Activated T-cell treated with anti-CD3 and anti-CD28 coated beads, Interleukin-2, amount 50 U/mL, for 72 hours (primary cell): ENCODE measurements around the gene FGD2. TPM values are rescaled to one million over a fixed set of nuclear protein-coding genes. Genes with fewer than 3 reads are reported as not detected.
"Not testable (repeated sequence)": the region's sequence is repeated elsewhere in the genome, so short reads cannot be mapped to it uniquely, and the experiment has no call there.

Source experiments
- ATAC-seq, 2 donors: fragments of 150-1000 bp; cut with Tn5 transposase; replicated peaks in 1 of 2; 2 replicates each; pipeline ENCODE4 v1.10.0; 2021; ENCODE audit warnings: moderate library complexity in 2 of 2, mild to moderate bottlenecking in 1 of 2
- DNase-seq, 2 donors: peaks; one replicate each; pipeline ENCODE4 v3.0.0; 2021 to 2022; ENCODE audit warnings: mixed read lengths in 1 of 2
- H3K27ac Mint-ChIP-seq: one replicate; pipeline ENCODE4 v1.8.0; 2022; ENCODE audit warnings: mild to moderate bottlenecking, moderate library complexity, mixed read lengths
- H3K27me3 Mint-ChIP-seq: one replicate; pipeline ENCODE4 v1.8.0; 2022; ENCODE audit warnings: low read depth, mixed read lengths
- H3K36me3 Mint-ChIP-seq, 2 donors: one replicate each; pipeline ENCODE4 v1.8.0; 2022; ENCODE audit warnings: mixed read lengths in 2 of 2, mild to moderate bottlenecking in 1 of 2; ENCODE audit not compliant: insufficient read depth in 2 of 2
- H3K4me1 Mint-ChIP-seq: one replicate; pipeline ENCODE4 v1.8.0; 2022; ENCODE audit warnings: low read depth, mixed read lengths
- H3K4me3 Mint-ChIP-seq, 2 donors: one replicate each; pipeline ENCODE4 v1.8.0; 2022; ENCODE audit warnings: mild to moderate bottlenecking in 2 of 2, mixed read lengths in 2 of 2, moderate library complexity in 2 of 2
- H3K9me3 Mint-ChIP-seq, 2 donors: one replicate each; pipeline ENCODE4 v1.8.0; 2022; ENCODE audit warnings: mixed read lengths in 2 of 2
- total RNA-seq, 2 donors: library from RNA; stranded (reverse); gene quantifications; one replicate each; pipeline ENCODE4 v1.2.3, GENCODE V29; 2022

FGD2 gene
- total RNA-seq, 2 donors from 2014 or later, result 1.4 to 3.2 TPM

DNA sequence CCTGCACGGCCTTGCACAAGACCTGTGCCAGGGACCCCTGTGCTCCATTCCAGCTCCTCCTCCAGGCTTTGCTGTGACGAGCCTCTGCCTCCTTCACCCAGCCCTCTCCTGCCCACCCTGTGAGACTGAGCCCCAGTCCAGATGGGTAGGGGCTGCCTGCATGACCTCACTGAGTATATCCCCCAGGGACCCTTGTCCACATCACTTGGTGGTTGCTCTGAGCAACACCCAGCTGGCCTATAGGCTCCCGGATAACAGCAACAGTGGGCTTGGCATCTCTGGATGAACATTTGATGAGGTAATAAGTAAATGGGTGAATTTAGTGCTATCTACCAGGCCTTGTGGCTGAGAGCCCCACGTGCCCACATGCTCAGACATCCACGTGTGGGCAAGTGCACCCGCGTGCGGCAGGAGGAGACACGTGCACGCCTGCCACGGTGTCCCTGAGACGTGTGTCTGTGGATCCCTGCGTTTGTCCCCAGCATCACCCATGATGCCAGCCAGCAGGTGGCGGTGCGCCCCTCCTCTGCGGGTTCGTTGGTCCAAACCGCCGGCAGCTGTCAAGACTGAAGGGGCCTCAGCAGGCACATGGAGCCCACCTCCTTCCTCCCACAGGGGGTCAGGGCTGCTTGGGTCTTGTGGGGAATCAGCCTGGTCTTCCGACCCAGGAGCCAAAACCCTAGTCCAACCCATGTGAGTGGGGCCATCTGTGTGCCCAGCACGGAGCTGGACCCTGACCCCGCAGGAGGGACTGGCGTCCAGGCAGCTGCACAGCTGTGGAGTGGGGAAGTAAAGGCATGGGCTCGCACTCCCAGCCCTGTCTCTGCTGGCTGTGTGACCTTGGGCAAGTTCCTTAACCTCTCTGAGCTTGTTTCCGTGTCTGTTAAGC, 45.9 kb downstream of the FGD2 start:
- peak overlapping the region; percentile 91 to 92 for H3K4me3 Mint-ChIP-seq
- H3K27ac Mint-ChIP-seq, result peak overlapping the region; percentile 98
- H3K36me3 Mint-ChIP-seq, result peaks cover 5 to 10% of the 10 kb centered on the region in 2 donors
- peaks cover 68% of the 10 kb centered on the region for H3K4me1 Mint-ChIP-seq
- peak; percentile 59 for ATAC-seq
- DNase-seq, result peak; percentile 92 to 93
- no peaks in the 10 kb centered on the region for H3K9me3 Mint-ChIP-seq
- H3K27me3 Mint-ChIP-seq, result no peaks in the 10 kb centered on the region

DNA sequence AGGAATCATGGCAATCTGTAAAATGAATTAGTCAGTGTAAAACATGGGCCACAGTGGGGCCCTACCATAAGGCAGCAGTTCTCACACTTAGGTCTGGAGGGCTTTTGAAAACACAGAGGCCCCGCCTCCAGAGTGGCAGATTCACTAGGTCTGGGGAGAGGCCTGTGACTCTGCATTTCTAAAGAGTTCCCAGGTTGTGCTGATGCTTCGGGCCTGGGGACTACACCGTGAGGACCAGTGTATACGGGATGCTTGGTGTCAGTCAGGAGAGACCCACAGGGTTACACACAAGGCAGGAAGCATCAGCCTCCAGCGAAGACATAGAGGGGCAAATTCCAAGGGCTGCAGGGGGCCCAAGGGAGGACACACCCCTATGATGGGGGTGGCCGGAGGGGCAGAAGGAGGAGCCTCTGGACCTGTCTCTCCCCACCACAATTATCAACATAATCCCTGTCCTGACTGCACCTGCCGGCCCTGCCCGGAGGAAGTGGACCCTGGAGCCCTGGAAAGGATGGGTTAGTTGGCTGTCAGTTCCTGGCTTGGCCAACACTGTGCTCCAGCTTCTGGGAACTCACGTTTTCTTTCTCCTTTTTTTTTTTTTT, 46.7 kb downstream of the FGD2 start:
- peak overlapping the region; percentile 22 for H3K27ac Mint-ChIP-seq
- H3K4me3 Mint-ChIP-seq, result peak overlapping the region; percentile 91 to 92
- no peaks in the 10 kb centered on the region for H3K9me3 Mint-ChIP-seq
- H3K27me3 Mint-ChIP-seq, result no peaks in the 10 kb centered on the region
- ATAC-seq, result peak in 1 of 2 donors; percentile 7
- H3K4me1 Mint-ChIP-seq, result peaks cover 66% of the 10 kb centered on the region
- H3K36me3 Mint-ChIP-seq, result peaks cover 5 to 10% of the 10 kb centered on the region in 2 donors
- DNase-seq, result peak; percentile 33 to 52

- ATAC-seq, result no peak
- no peaks in the 10 kb centered on the region for H3K27me3 Mint-ChIP-seq
- no peak overlapping the region for H3K27ac Mint-ChIP-seq
- H3K9me3 Mint-ChIP-seq, result no peaks in the 10 kb centered on the region
- DNase-seq, result no peak
- no peak overlapping the region for H3K4me3 Mint-ChIP-seq
- H3K4me1 Mint-ChIP-seq, result peaks cover 57% of the 10 kb centered on the region
- H3K36me3 Mint-ChIP-seq, result peaks cover 4 to 10% of the 10 kb centered on the region in 2 donors
These were observed 48.2 kb downstream of the FGD2 start for GRCh38 chr6:37053683-37054082.

DNA sequence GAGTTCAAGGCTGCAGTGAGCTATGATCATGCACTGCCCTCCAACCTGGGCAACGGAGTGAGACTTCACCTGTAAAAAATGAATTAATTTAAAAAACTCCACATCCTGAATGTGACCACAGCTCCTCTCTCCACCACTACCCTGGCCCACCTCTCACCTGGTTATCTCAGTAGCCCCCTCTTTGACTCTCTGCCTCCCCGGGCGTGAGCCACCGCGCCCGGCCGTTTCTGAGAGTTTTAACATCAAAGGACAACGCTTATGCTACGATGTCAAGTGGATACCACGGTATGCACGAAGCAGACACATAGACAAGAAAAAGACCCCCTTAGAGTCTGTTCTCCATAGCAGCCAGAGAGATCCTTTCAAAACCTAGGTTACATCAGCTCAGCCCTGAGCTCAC, 48.7 kb downstream of the FGD2 start:
- H3K9me3 Mint-ChIP-seq, result no peaks in the 10 kb centered on the region
- H3K27ac Mint-ChIP-seq, result no peak overlapping the region
- no peak for ATAC-seq
- peaks cover 54% of the 10 kb centered on the region for H3K4me1 Mint-ChIP-seq
- no peak overlapping the region for H3K4me3 Mint-ChIP-seq
- H3K36me3 Mint-ChIP-seq, result peaks cover 0 to 5% of the 10 kb centered on the region in 2 donors
- H3K27me3 Mint-ChIP-seq, result no peaks in the 10 kb centered on the region
- no peak for DNase-seq

DNA sequence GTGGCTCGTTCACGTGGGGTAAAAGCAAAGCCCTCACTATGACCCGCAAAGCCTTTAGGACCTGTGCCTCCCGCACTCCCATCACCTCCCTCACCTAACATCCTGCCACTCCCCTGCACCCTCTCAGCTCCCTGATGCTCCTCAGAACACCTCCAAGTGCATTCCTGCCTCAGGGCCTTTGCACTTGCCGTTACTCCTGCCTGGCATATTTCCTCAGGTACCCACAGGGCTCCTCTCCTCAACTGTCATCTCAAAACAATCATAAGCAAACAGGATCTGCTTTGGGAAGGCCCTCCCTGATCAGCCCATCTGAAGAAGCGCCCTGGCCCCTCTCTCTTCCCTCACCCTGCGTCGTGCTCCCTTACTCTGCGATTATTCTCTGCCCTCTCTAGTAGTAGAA, 49.1 kb downstream of the FGD2 start:
- Mint-ChIP-seq H3K9me3 (no peaks in the 10 kb centered on the region), H3K27ac (no peak overlapping the region), H3K4me1 (peaks cover 54% of the 10 kb centered on the region), H3K36me3 (peaks cover 0 to 2% of the 10 kb centered on the region in 2 donors), H3K4me3 (no peak overlapping the region), H3K27me3 (no peaks in the 10 kb centered on the region)
- ATAC-seq (no peak), DNase-seq (no peak)

- no peaks in the 10 kb centered on the region for H3K27me3 Mint-ChIP-seq
- peaks cover 45% of the 10 kb centered on the region for H3K4me1 Mint-ChIP-seq
- H3K9me3 Mint-ChIP-seq, result no peaks in the 10 kb centered on the region
- no peak overlapping the region for H3K4me3 Mint-ChIP-seq
- no peak for DNase-seq
- no peak for ATAC-seq
- no peaks in the 10 kb centered on the region for H3K36me3 Mint-ChIP-seq
- no peak overlapping the region for H3K27ac Mint-ChIP-seq
These were observed 50.6 kb downstream of the FGD2 start for GRCh38 chr6:37056112-37056403.

DNA sequence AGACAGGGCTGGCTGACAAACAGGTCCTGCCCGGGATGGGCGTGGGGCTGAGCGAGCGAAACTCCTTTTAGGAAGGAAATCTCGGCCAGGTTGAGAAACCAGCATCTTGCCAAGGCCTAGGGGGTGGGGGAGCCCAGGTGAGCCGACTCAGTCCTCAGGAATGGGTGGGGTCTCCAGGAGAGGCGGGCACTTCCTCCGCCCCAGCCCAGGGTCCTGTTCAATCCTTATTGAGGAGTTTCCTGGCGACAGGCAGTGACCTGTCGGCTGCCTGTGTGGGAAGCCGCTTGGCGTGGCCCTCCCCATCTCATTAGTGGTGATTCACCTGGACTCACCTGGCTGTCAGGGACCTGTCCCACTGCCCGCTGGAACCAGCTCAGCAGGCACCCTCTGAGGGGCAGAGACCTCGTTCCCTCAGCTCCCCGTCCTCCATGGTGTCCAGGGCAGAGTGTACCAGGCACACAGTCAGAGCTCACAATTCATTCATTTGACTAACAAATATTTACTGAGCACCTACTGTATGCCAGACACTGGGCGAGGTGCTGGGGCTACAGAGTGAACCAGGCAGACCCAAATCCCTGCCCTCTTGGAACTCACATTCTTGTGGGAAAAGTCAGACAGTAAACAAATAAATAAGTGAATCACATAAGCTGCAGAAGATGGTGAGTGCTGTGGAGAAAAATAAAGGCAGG, 51.1 kb downstream of the FGD2 start:
- Mint-ChIP-seq H3K27me3 (no peaks in the 10 kb centered on the region), H3K4me3 (no peak overlapping the region), H3K36me3 (no peaks in the 10 kb centered on the region), H3K9me3 (no peaks in the 10 kb centered on the region), H3K27ac (no peak overlapping the region), H3K4me1 (peaks cover 40% of the 10 kb centered on the region)
- DNase-seq (no peak), ATAC-seq (no peak)

- Mint-ChIP-seq H3K27me3 (no peaks in the 10 kb centered on the region), H3K36me3 (no peaks in the 10 kb centered on the region), H3K4me3 (no peak overlapping the region), H3K4me1 (peaks cover 38% of the 10 kb centered on the region), H3K9me3 (no peaks in the 10 kb centered on the region), H3K27ac (no peak overlapping the region)
- ATAC-seq (no peak), DNase-seq (no peak)
These were observed 51.6 kb downstream of the FGD2 start for GRCh38 chr6:37057128-37057471.

DNA sequence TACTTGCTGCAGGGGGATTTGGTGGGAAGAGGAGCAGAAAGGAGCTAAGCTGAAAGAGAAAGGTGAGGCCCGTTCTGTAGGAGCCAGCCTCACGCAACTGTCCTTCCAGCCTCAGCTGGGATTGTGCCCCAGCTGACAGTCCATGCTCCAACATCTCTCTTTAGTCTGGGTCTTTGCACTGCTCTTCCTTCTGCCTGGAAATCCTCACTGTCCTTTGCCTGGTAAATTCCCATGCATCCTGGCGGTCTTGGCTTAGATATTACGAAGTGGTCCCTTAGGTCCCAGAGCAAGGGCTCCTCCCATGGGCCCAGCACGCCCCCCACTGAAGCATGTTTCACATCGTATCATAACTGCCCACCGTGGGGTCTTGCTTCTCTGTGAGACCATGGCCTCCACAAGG, 52.2 kb downstream of the FGD2 start:
- H3K27ac Mint-ChIP-seq, result no peak overlapping the region
- no peak for DNase-seq
- no peak overlapping the region for H3K4me3 Mint-ChIP-seq
- H3K36me3 Mint-ChIP-seq, result no peaks in the 10 kb centered on the region
- H3K27me3 Mint-ChIP-seq, result no peaks in the 10 kb centered on the region
- ATAC-seq, result no peak
- H3K4me1 Mint-ChIP-seq, result peaks cover 41% of the 10 kb centered on the region
- no peaks in the 10 kb centered on the region for H3K9me3 Mint-ChIP-seq

DNA sequence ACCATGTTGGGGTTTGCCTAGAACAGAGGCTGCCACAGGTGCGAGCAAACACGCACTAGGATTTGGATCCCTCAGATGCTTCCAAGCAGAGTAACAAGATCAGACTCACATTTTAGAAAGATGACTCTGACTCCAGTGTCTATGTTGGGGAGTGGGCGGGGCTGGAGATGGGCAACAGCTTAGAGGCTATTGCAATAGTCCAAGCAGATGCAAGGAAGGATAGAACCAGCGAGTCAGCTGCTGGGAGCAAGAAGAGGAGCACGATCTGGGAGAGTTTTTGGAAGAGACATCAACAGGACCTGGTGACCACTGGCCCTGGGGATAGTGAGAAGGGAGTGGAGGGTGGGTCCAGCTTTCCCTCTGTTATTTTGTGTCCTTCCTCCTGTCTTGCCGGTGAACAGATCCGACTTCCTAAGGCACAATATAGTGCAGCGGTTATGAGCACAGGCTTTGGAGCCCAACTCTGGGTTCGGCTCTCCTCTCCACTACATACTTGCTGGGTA, 52.7 kb downstream of the FGD2 start:
- Mint-ChIP-seq H3K9me3 (no peaks in the 10 kb centered on the region), H3K27ac (no peak overlapping the region), H3K4me1 (peaks cover 41% of the 10 kb centered on the region), H3K36me3 (no peaks in the 10 kb centered on the region), H3K4me3 (no peak overlapping the region), H3K27me3 (no peaks in the 10 kb centered on the region)
- no peak for ATAC-seq
- DNase-seq, result no peak

- H3K36me3 Mint-ChIP-seq, result not testable (repeated sequence)
These were observed 53.5 kb downstream of the FGD2 start for GRCh38 chr6:37058984-37059343.

DNA sequence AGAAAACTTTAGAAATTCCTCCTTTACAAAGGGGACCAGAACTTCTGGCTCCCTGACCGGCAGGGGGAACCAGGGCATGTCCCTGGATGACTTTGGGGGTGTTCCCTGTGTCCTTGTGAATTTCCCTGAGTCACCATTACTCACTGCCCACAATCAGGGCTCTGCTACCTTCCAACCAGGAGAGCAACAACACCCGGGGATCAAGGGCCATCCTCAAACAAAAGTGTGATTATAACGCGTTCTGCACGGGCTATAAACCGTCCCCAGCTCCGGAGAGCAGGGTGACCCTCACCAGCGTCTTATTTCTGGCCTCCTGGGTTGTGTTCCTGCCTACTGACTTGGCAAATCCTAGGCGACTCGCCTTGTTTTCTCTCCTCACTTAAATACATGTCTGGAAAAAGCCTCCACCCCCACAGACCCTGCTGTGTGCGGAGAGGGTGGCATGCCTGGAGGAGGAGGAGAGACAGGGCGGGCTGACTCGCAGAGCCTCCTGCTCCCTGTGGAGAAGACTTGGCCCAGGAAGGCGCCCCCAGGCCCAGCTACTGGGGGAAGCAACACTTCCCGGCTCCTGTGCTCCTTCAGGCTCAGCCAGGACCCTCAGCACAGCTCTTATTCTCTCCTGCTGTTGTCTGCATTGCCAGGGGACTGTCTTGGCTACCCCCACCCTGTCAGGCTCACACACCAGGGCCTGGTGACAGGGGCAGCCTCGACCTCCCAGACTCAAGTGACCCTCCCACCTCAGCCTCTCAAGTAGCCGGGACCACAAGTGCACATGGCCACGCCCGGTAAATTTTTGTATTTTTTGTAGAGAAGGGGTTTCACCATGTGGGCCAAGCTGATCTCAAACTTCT, 54.1 kb downstream of the FGD2 start:
- H3K4me3 Mint-ChIP-seq, result no peak overlapping the region
- no peak overlapping the region for H3K27ac Mint-ChIP-seq

More at GRCh38 chr6:37058984-37059343, 53.5 kb downstream of the FGD2 start:
- not testable (repeated sequence) for H3K27me3 Mint-ChIP-seq, H3K27ac Mint-ChIP-seq, H3K9me3 Mint-ChIP-seq, H3K4me3 Mint-ChIP-seq, DNase-seq, ATAC-seq
- peaks cover 41% of the 10 kb centered on the region for H3K4me1 Mint-ChIP-seq

GRCh38 chr6:37060195-37060559, 54.7 kb downstream of the FGD2 start:
- Mint-ChIP-seq H3K4me3 (no peak overlapping the region), H3K4me1 (peaks cover 32% of the 10 kb centered on the region), H3K9me3 (no peaks in the 10 kb centered on the region), H3K27ac (no peak overlapping the region), H3K27me3 (no peaks in the 10 kb centered on the region), H3K36me3 (no peaks in the 10 kb centered on the region)
- DNase-seq (no peak), ATAC-seq (no peak)

More for the DNA sequence above, 54.1 kb downstream of the FGD2 start:
- H3K4me1 Mint-ChIP-seq, result peaks cover 38% of the 10 kb centered on the region
- H3K27me3 Mint-ChIP-seq, result no peaks in the 10 kb centered on the region
- DNase-seq, result no peak
- no peaks in the 10 kb centered on the region for H3K9me3 Mint-ChIP-seq
- H3K36me3 Mint-ChIP-seq, result no peaks in the 10 kb centered on the region
- ATAC-seq, result peak; percentile 40 to 74
